Measurements from ENCODE around the gene STUM.

- TF ChIP-seq, protein P1, sequence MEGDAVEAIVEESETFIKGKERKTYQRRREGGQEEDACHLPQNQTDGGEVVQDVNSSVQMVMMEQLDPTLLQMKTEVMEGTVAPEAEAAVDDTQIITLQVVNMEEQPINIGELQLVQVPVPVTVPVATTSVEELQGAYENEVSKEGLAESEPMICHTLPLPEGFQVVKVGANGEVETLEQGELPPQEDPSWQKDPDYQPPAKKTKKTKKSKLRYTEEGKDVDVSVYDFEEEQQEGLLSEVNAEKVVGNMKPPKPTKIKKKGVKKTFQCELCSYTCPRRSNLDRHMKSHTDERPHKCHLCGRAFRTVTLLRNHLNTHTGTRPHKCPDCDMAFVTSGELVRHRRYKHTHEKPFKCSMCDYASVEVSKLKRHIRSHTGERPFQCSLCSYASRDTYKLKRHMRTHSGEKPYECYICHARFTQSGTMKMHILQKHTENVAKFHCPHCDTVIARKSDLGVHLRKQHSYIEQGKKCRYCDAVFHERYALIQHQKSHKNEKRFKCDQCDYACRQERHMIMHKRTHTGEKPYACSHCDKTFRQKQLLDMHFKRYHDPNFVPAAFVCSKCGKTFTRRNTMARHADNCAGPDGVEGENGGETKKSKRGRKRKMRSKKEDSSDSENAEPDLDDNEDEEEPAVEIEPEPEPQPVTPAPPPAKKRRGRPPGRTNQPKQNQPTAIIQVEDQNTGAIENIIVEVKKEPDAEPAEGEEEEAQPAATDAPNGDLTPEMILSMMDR (optimal IDR thresholded peaks at IDR 0.05 in 1 of 3, IDR thresholded peaks at IDR 0.05 in 1 of 3, conservative IDR thresholded peaks at IDR 0.05 in 1 of 3; ENCODE audit: extremely low read depth in 1 of 3, insufficient read depth in 2 of 3, low read length in 3 of 3) = peak; percentile 76 to 93 (median 92)
- TF ChIP-seq EZH2 (IDR thresholded peaks at IDR 0.05; ENCODE audit: low read length) = no peak
Measured at GRCh38 chr1:226626577-226626956, 78.0 kb downstream of the STUM start.

All from keratinocyte (primary cell).